ENCODE measurements around the gene ASIC5. TPM values are rescaled to one million over a fixed set of nuclear protein-coding genes. Genes with fewer than 3 reads are reported as not detected.

Gene ASIC5
- total RNA-seq, 1 experiment from 2014 or later, result not detected

GRCh38 chr4:155887045-155887444, 21.0 kb upstream of the ASIC5 start:
- intact Hi-C loops (cut with micrococcal nuclease; ENCODE audit: unreplicated experiment) (no loop called here), in situ Hi-C loops (cut with HindIII; ENCODE audit: low pct_unique_long_range_greater_than_20kb, low sequenced_read_pairs) (no loop called here)
- ChIA-PET CTCF (no interaction called here), POLR2A (no interaction called here)
- H3K4me1 ChIP-seq (ENCODE audit: control insufficient read depth, insufficient read depth, low read length), result no peaks in the 10 kb centered on the region
- DNase-seq (ENCODE audit: low read depth, low spot score) (no peak), ATAC-seq (no peak)
- BruUV-seq (replicated peaks), result no TSS peak
- H3K4me3 ChIP-seq (ENCODE audit: low read depth in 2 of 2, low read length in 2 of 2), result no peak overlapping the region
- TF ChIP-seq SIN3A (IDR thresholded peaks at IDR 0.05; ENCODE audit: borderline replicate concordance, insufficient read depth, low read depth, low read length), result no peak
- no peak for TF ChIP-seq POLR2AphosphoS5 (IDR thresholded peaks at IDR 0.05; ENCODE audit: low read depth, low read length)
- TF ChIP-seq REST (IDR thresholded peaks at IDR 0.05; ENCODE audit: insufficient read depth in 1 of 2, low read depth in 2 of 2, low read length in 1 of 2), result no peak
- no peak for TF ChIP-seq TCF7L2 (IDR thresholded peaks at IDR 0.05; ENCODE audit: low read depth, low read length)
- TF ChIP-seq CTCF (IDR thresholded peaks at IDR 0.05), result no peak
- no peaks in the 10 kb centered on the region for H3K9me3 ChIP-seq (ENCODE audit: control insufficient read depth, insufficient read depth, low read depth, low read length)
- no peaks in the 10 kb centered on the region for H3K27me3 ChIP-seq (ENCODE audit: control insufficient read depth, insufficient read depth, low read length)
- H3K27ac ChIP-seq (ENCODE audit: low read length), result no peak overlapping the region
- H3K36me3 ChIP-seq (ENCODE audit: control insufficient read depth, insufficient read depth, low read length), result no peaks in the 10 kb centered on the region

- in situ Hi-C loops (cut with HindIII; ENCODE audit: low pct_unique_long_range_greater_than_20kb, low sequenced_read_pairs), result no loop called here
- no TSS peak for BruUV-seq (replicated peaks)
- Histone ChIP-seq H3K4me3 (ENCODE audit: low read depth in 2 of 2, low read length in 2 of 2) (no peak overlapping the region), H3K27me3 (ENCODE audit: control insufficient read depth, insufficient read depth, low read length) (no peaks in the 10 kb centered on the region), H3K27ac (ENCODE audit: low read length) (no peak overlapping the region), H3K4me1 (ENCODE audit: control insufficient read depth, insufficient read depth, low read length) (no peaks in the 10 kb centered on the region), H3K9me3 (ENCODE audit: control insufficient read depth, insufficient read depth, low read depth, low read length) (no peaks in the 10 kb centered on the region), H3K36me3 (ENCODE audit: control insufficient read depth, insufficient read depth, low read length) (no peaks in the 10 kb centered on the region)
- intact Hi-C loops (cut with micrococcal nuclease; ENCODE audit: unreplicated experiment), result no loop called here
- no peak for ATAC-seq
- no peak for TF ChIP-seq TCF7L2 (IDR thresholded peaks at IDR 0.05; ENCODE audit: low read depth, low read length)
- no peak for TF ChIP-seq SIN3A (IDR thresholded peaks at IDR 0.05; ENCODE audit: borderline replicate concordance, insufficient read depth, low read depth, low read length)
- TF ChIP-seq POLR2AphosphoS5 (IDR thresholded peaks at IDR 0.05; ENCODE audit: low read depth, low read length), result no peak
- TF ChIP-seq CTCF (IDR thresholded peaks at IDR 0.05), result no peak
- no peak for TF ChIP-seq REST (IDR thresholded peaks at IDR 0.05; ENCODE audit: insufficient read depth in 1 of 2, low read depth in 2 of 2, low read length in 1 of 2)
- no peak for DNase-seq (ENCODE audit: low read depth, low spot score)
- CTCF ChIA-PET, result no interaction called here
- POLR2A ChIA-PET, result no interaction called here
These were observed 19.6 kb upstream of the ASIC5 start for GRCh38 chr4:155885666-155886065.
